ENCODE data around the gene ARHGAP30.

ARHGAP30 gene

GRCh38 chr1:161008869-161009510 is 60.7 kb downstream of the ARHGAP30 start:
- DNase-seq: no peak

- DNase-seq: no peak
Observed at GRCh38 chr1:161007369-161007768, 62.3 kb downstream of the ARHGAP30 start.

GRCh38 chr1:161006563-161006962 is 63.1 kb downstream of the ARHGAP30 start:
- no peak for DNase-seq

GRCh38 chr1:161001525-161001924 is 68.2 kb downstream of the ARHGAP30 start:
- DNase-seq: no peak

- DNase-seq: no peak
Observed at GRCh38 chr1:161000736-161001480, 68.8 kb downstream of the ARHGAP30 start.

GRCh38 chr1:160999376-160999775 is 70.3 kb downstream of the ARHGAP30 start:
- DNase-seq: no peak

GRCh38 chr1:160997323-160998038 is 72.2 kb downstream of the ARHGAP30 start:
- no peak for DNase-seq

All from retina (tissue), 1 donor.